ENCODE measurements around the gene HMCES. TPM values are rescaled to one million over a fixed set of nuclear protein-coding genes. Genes with fewer than 3 reads are reported as not detected.

Gene HMCES
- total RNA-seq, 3 donors from 2014 or later, result 37.0 to 44.1 (median 41.4) TPM

DNA sequence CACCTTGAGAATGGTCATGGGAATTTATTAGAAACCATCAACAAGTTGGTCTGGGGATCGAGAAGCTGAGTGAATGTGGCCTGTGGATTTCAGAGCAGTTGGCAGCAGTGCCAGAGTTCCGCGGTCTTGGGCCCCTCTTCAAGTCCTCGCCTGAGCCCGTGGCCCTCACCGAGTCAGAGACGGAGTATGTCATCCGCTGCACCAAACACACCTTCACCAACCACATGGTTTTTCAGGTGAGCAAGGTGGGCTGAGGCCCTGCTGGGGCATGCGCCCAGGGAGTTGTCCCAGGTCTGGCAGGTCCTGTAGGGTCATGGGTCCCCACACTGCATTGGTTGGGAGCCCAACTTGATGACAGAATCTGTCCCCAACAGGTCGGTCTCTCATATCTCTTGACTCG lies 7.0 kb upstream of the HMCES start:
- DNase-seq, result no peak
- ATAC-seq, result no peak

DNA sequence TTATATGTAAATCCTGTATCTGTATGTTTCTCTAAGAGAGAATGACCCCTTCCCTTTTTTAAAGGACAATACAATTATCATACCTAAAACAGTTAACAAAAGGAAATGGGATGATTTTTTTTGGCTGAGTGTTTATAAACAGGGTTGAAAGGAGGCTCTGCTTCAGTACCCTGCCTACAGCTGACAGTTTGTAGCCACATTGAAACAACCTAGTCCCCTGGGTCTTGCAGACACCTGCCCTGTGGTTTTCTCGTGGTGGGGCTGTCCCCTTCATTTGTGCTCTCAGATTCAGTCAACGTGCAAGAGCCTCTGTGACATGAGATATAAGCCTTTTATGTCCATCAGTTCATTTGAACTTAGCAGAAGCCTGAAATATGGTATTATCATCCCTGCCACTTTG lies 2.3 kb upstream of the HMCES start:
- Histone ChIP-seq H3K36me3 (ENCODE audit: low read depth) (peaks cover 11% of the 10 kb centered on the region), H3K4me1 (ENCODE audit: low read depth) (peaks cover 16% of the 10 kb centered on the region), H3K9me3 (no peaks in the 10 kb centered on the region), H3K4me3 (no peak overlapping the region)
- ATAC-seq (no peak), DNase-seq (no peak)
- intact Hi-C loops (cut with DNase I, micrococcal nuclease), result no loop called here
- TF ChIP-seq, protein P1, sequence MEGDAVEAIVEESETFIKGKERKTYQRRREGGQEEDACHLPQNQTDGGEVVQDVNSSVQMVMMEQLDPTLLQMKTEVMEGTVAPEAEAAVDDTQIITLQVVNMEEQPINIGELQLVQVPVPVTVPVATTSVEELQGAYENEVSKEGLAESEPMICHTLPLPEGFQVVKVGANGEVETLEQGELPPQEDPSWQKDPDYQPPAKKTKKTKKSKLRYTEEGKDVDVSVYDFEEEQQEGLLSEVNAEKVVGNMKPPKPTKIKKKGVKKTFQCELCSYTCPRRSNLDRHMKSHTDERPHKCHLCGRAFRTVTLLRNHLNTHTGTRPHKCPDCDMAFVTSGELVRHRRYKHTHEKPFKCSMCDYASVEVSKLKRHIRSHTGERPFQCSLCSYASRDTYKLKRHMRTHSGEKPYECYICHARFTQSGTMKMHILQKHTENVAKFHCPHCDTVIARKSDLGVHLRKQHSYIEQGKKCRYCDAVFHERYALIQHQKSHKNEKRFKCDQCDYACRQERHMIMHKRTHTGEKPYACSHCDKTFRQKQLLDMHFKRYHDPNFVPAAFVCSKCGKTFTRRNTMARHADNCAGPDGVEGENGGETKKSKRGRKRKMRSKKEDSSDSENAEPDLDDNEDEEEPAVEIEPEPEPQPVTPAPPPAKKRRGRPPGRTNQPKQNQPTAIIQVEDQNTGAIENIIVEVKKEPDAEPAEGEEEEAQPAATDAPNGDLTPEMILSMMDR (IDR thresholded peaks at IDR 0.05), result no peak

More for the DNA sequence above, 7.0 kb upstream of the HMCES start:
- Histone ChIP-seq H3K36me3 (ENCODE audit: low read depth) (peaks cover 33% of the 10 kb centered on the region), H3K4me3 (no peak overlapping the region), H3K4me1 (ENCODE audit: low read depth) (no peaks in the 10 kb centered on the region), H3K9me3 (no peaks in the 10 kb centered on the region)
- TF ChIP-seq, protein P1 (IDR thresholded peaks at IDR 0.05), result no peak
- intact Hi-C loops (cut with DNase I, micrococcal nuclease), result no loop called here

- no peak overlapping the region for H3K4me3 ChIP-seq
- H3K36me3 ChIP-seq (ENCODE audit: low read depth), result no peaks in the 10 kb centered on the region
- intact Hi-C loops (cut with DNase I, micrococcal nuclease), result no loop called here
- TF ChIP-seq, protein P1 (IDR thresholded peaks at IDR 0.05), result no peak
- H3K4me1 ChIP-seq (ENCODE audit: low read depth), result peaks cover 26% of the 10 kb centered on the region
- peak in 2 of 3 donors; percentile 23 to 47 for DNase-seq
- H3K9me3 ChIP-seq, result no peaks in the 10 kb centered on the region
- no peak for ATAC-seq
These were observed 820 bp upstream of the HMCES start for GRCh38 chr3:129277829-129278271.

GRCh38 chr3:129278966-129279906 lies 566 bp downstream of the HMCES start:
- ATAC-seq (peak; percentile 60), DNase-seq (peak; percentile 45 to 68 (median 53))
- no peaks in the 10 kb centered on the region for H3K36me3 ChIP-seq (ENCODE audit: low read depth)
- H3K4me3 ChIP-seq, result peak overlapping the region; percentile 81
- H3K4me1 ChIP-seq (ENCODE audit: low read depth), result peaks cover 26% of the 10 kb centered on the region
- TF ChIP-seq, protein P1 (IDR thresholded peaks at IDR 0.05), result no peak
- no peaks in the 10 kb centered on the region for H3K9me3 ChIP-seq
- intact Hi-C loops (cut with DNase I, micrococcal nuclease), result no loop called here

- Histone ChIP-seq H3K9me3 (no peaks in the 10 kb centered on the region), H3K4me3 (no peak overlapping the region), H3K36me3 (ENCODE audit: low read depth) (no peaks in the 10 kb centered on the region), H3K4me1 (ENCODE audit: low read depth) (peaks cover 26% of the 10 kb centered on the region)
- TF ChIP-seq, protein P1 (IDR thresholded peaks at IDR 0.05), result no peak
- DNase-seq, result no peak
- no peak for ATAC-seq
- intact Hi-C loops (cut with DNase I, micrococcal nuclease), result no loop called here
These were observed 1.5 kb downstream of the HMCES start for GRCh38 chr3:129280183-129280582.

All from mucosa of descending colon (tissue), 3 donors.